A549 (cell line): Measurements from ENCODE around the gene KCNQ5. TPM values are rescaled to one million over a fixed set of nuclear protein-coding genes. Genes with fewer than 3 reads are reported as not detected.

Experiments used
- ATAC-seq, 2 experiments: fragments of 200-7000 bp in 1 of 2; fragments of >200 bp in 1 of 2; cut with Nextera tagmentation in 1 of 2; cut with Tn5 transposase in 1 of 2; 3 replicates each; pipeline versions ENCODE4 v1.8.0 to v1.9.1; 2018 to 2020; ENCODE audit warnings: mild to moderate bottlenecking in 1 of 2, moderate library complexity in 1 of 2
- CTCF ChIA-PET: fragments of 300-600 bp; sonication (Branson Sonifier 250); formaldehyde crosslinking; extraction: SDS; loops from one replicate; lab custom pipeline; 2021; ENCODE audit warnings: antibody characterized with exemption, inconsistent platforms; lab: Yijun Ruan, JAX
- POLR2A ChIA-PET: fragments of 350-600 bp; formaldehyde crosslinking; extraction: SDS; loops from one replicate; lab custom pipeline; 2021; ENCODE audit warnings: antibody characterized with exemption, inconsistent platforms; lab: Yijun Ruan, JAX
- DNase-seq, 2 experiments: peaks; one replicate each; pipeline versions ENCODE4 v3.0.0 to v3.0.0-alpha.2; 2011 to 2016; ENCODE audit warnings: low read depth in 1 of 2, low spot score in 1 of 2
- FAIRE-seq: peaks from 2 replicates; lab custom pipeline; 2011; peaks lifted over from hg19 to GRCh38; lab: Jason Lieb, UNC
- H3K27ac ChIP-seq, 2 experiments: fragments of >200 bp; sonication (Bioruptor Twin); formaldehyde crosslinking; 3 replicates each; pipeline ENCODE4 v1.5.1; 2016 to 2017
- H3K4me1 ChIP-seq: fragments of >200 bp; sonication (Bioruptor Twin); formaldehyde crosslinking; 3 replicates; pipeline ENCODE4 v1.6.1; 2016
- H3K4me2 ChIP-seq: fragments of >200 bp; sonication (Bioruptor Twin); formaldehyde crosslinking; 3 replicates; pipeline ENCODE4 v1.6.1; 2016
- H3K4me3 ChIP-seq: fragments of >200 bp; sonication (Bioruptor Twin); formaldehyde crosslinking; 3 replicates; pipeline ENCODE4 v1.5.1; 2016
- H3K9me3 ChIP-seq: fragments of >200 bp; sonication (Bioruptor Twin); formaldehyde crosslinking; 3 replicates; pipeline ENCODE4 v1.6.1; 2016
- BHLHE40 ChIP-seq: IDR thresholded peaks from 2 replicates; pipeline ENCODE4 v1.6.1; 2012; ENCODE audit warnings: low read depth, low read length, inconsistent platforms
- CBX2 ChIP-seq: fragments of 200-600 bp; sonication (generic); IDR thresholded peaks from 2 replicates; pipeline ENCODE4 v1.6.1; 2016; ENCODE audit warnings: low read depth, mild to moderate bottlenecking, borderline replicate concordance
- CHD2 ChIP-seq: fragments of 150-350 bp; IDR thresholded peaks from 2 replicates; pipeline ENCODE4 v1.6.1; 2014; ENCODE audit warnings: low read length; ENCODE audit not compliant: partially characterized antibody
- CHD4 ChIP-seq: fragments of 200-600 bp; sonication (generic); IDR thresholded peaks from 2 replicates; pipeline ENCODE4 v1.6.1; 2016; ENCODE audit warnings: antibody characterized with exemption, mild to moderate bottlenecking, borderline replicate concordance
- ESRRA ChIP-seq: fragments of 150-350 bp; IDR thresholded peaks from 2 replicates; pipeline ENCODE4 v1.6.1; 2014; ENCODE audit warnings: mild to moderate bottlenecking, low read length, borderline replicate concordance
- FOSB ChIP-seq: fragments of 250-450 bp; sonication (Bioruptor Pico); IDR thresholded peaks from 2 replicates; pipeline ENCODE4 v1.5.0; 2020; ENCODE audit warnings: mild to moderate bottlenecking, moderate library complexity
- HDAC2 ChIP-seq: fragments of 200-600 bp; sonication (generic); IDR thresholded peaks from 2 replicates; pipeline ENCODE4 v1.6.1; 2016
- HEYL ChIP-seq: fragments of 250-450 bp; sonication (Bioruptor Pico); IDR thresholded peaks from 2 replicates; pipeline ENCODE4 v1.8.0; 2021; ENCODE audit warnings: mild to moderate bottlenecking, moderate library complexity
- KDM5A ChIP-seq: fragments of 200-600 bp; sonication (generic); IDR thresholded peaks from 2 replicates; pipeline ENCODE4 v1.6.1; 2016; ENCODE audit warnings: antibody characterized with exemption, mild to moderate bottlenecking
- MAZ ChIP-seq: fragments of 150-350 bp; IDR thresholded peaks from 2 replicates; pipeline ENCODE4 v1.6.1; 2014; ENCODE audit warnings: antibody characterized with exemption, low read depth, low read length, borderline replicate concordance
- POLR2AphosphoS2 ChIP-seq: conservative IDR thresholded peaks from 2 replicates; pipeline ENCODE4 v1.6.1; 2012; ENCODE audit warnings: low read length, improper control_type of control experiment, inconsistent platforms
- RCOR1 ChIP-seq: fragments of 150-350 bp; IDR thresholded peaks from 2 replicates; pipeline ENCODE4 v1.6.1; 2014; ENCODE audit warnings: antibody characterized with exemption, low read length, low read depth
- ZNF302 ChIP-seq: fragments of 250-450 bp; sonication (Bioruptor Pico); IDR thresholded peaks from 2 replicates; pipeline ENCODE4 v1.9.0; 2021; ENCODE audit warnings: inconsistent platforms, mild to moderate bottlenecking, moderate library complexity
- WGBS: methylation state at CpG from one replicate; pipeline ENCODE4 v1.1.6; 2017; ENCODE audit errors: missing lambda C conversion rate; 5-methylcytosine and 5-hydroxymethylcytosine counted together
- polyA plus RNA-seq, 4 experiments: library from polyadenylated mRNA; depleted of rRNA in 3 of 4; stranded (reverse); fragments of >200 nt; fragmentation: RNase III in 1 of 4; extraction: RNeasy Plus Mini Kit Qiagen cat#74134 plus additional on column Dnase treatment in 1 of 4; gene quantifications; 2 replicates in 3 of 4; 3 replicates in 1 of 4; pipeline ENCODE4 v1.2.3, GENCODE V29; 2011 to 2017
- TF ChIP-seq, protein P1 (sequence below): IDR thresholded peaks from 2 replicates; pipeline ENCODE4 v1.6.1; 2012; ENCODE audit warnings: low read depth, borderline replicate concordance
- TF ChIP-seq, protein P2 (sequence below): fragments of >200 bp; sonication (Bioruptor Twin); formaldehyde crosslinking; IDR thresholded peaks from 2 replicates; pipeline ENCODE4 v1.6.1; 2016
- TF ChIP-seq, protein P3 (sequence below): fragments of 150-350 bp; IDR thresholded peaks from 2 replicates; pipeline ENCODE4 v1.6.1; 2014; ENCODE audit warnings: low read depth, mild to moderate bottlenecking, low read length
- TF ChIP-seq, protein P4 (sequence below): fragments of 250-450 bp; sonication (Bioruptor Pico); IDR thresholded peaks from 2 replicates; pipeline ENCODE4 v1.5.0; 2020; ENCODE audit warnings: low read depth, mild to moderate bottlenecking, moderate library complexity
- TF ChIP-seq, protein P5 (sequence below): fragments of 450-650 bp; IDR thresholded peaks from 2 replicates; pipeline ENCODE4 v1.6.1; 2014; ENCODE audit warnings: antibody characterized with exemption
- TF ChIP-seq, protein P6 (sequence below): fragments of 250-450 bp; sonication (Bioruptor Pico); IDR thresholded peaks from 2 replicates; pipeline ENCODE4 v1.5.0; 2021; ENCODE audit warnings: mild to moderate bottlenecking, moderate library complexity, borderline replicate concordance
- TF ChIP-seq, protein P7 (sequence below): IDR thresholded peaks from 2 replicates; pipeline ENCODE4 v1.6.1; 2012

Gene KCNQ5
- polyA plus RNA-seq, 2 of the 4 experiments (the other 2 are of a cell fraction) = 1.2 to 1.3 TPM

DNA sequence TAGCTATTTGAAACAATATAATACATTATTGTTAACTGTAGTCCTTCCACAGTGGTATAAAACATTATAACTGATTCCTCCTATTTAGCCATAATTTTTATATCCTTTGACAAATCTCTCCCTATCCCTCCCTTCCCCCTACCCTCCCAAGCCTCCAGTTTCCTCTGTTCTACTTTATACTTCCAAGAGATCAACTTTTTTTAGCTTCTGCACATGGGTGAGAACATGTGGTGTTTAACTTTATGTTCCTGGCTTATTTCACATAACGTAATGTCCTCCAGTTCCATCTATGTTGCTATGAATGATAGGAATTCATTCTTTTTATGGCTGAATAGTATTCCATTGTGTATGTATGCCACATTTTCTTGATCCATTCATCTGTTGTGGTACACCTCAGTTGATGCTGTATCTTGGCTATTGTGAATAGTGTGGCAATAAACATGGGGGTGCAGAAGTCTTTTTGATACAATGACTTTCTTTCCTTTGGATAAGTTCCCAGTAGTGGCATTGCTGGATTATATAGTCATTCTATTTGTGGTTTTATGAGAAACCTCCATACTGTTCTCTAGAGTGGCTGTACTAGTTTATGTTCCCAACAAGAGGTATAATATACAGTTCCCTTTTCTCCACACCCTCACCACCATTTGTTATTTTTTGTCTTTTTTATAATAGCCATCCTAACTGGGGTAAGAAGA lies 205.0 kb downstream of the KCNQ5 start:
- Histone ChIP-seq H3K4me1 (no peaks in the 10 kb centered on the region), H3K27ac (no peak overlapping the region), H3K4me3 (no peak overlapping the region), H3K4me2 (no peak overlapping the region), H3K9me3 (no peaks in the 10 kb centered on the region)
- no peak for DNase-seq
- ATAC-seq = no peak
- ChIA-PET POLR2A (no interaction called here), CTCF (interaction anchor here (0.9 to 1.0 kb wide), 2 partner anchors 48 to 303 kb away, joined by 3 to 5 read pairs; no protein-coding TSS in a partner anchor)
- WGBS = 48% methylated on average over 1 of the region's 1 CpG
- no peak for FAIRE-seq
- TF ChIP-seq ESRRA = no peak
- TF ChIP-seq, protein P1, sequence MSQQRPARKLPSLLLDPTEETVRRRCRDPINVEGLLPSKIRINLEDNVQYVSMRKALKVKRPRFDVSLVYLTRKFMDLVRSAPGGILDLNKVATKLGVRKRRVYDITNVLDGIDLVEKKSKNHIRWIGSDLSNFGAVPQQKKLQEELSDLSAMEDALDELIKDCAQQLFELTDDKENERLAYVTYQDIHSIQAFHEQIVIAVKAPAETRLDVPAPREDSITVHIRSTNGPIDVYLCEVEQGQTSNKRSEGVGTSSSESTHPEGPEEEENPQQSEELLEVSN = no peak
- no peak for TF ChIP-seq ZNF302 (CRISPR knock-in tag)
- TF ChIP-seq CHD2 = no peak
- TF ChIP-seq, protein P2, sequence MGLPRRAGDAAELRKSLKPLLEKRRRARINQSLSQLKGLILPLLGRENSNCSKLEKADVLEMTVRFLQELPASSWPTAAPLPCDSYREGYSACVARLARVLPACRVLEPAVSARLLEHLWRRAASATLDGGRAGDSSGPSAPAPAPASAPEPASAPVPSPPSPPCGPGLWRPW = no peak
- TF ChIP-seq MAZ = no peak
- TF ChIP-seq FOSB = no peak
- TF ChIP-seq KDM5A = no peak
- no peak for TF ChIP-seq HEYL (CRISPR knock-in tag)
- TF ChIP-seq, protein P3, sequence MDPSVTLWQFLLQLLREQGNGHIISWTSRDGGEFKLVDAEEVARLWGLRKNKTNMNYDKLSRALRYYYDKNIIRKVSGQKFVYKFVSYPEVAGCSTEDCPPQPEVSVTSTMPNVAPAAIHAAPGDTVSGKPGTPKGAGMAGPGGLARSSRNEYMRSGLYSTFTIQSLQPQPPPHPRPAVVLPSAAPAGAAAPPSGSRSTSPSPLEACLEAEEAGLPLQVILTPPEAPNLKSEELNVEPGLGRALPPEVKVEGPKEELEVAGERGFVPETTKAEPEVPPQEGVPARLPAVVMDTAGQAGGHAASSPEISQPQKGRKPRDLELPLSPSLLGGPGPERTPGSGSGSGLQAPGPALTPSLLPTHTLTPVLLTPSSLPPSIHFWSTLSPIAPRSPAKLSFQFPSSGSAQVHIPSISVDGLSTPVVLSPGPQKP = no peak
- TF ChIP-seq HDAC2 = no peak
- TF ChIP-seq, protein P4, sequence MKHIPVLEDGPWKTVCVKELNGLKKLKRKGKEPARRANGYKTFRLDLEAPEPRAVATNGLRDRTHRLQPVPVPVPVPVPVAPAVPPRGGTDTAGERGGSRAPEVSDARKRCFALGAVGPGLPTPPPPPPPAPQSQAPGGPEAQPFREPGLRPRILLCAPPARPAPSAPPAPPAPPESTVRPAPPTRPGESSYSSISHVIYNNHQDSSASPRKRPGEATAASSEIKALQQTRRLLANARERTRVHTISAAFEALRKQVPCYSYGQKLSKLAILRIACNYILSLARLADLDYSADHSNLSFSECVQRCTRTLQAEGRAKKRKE = no peak
- TF ChIP-seq CHD4 = no peak
- TF ChIP-seq POLR2AphosphoS2 = no peak
- no peak for TF ChIP-seq CBX2
- TF ChIP-seq, protein P5, sequence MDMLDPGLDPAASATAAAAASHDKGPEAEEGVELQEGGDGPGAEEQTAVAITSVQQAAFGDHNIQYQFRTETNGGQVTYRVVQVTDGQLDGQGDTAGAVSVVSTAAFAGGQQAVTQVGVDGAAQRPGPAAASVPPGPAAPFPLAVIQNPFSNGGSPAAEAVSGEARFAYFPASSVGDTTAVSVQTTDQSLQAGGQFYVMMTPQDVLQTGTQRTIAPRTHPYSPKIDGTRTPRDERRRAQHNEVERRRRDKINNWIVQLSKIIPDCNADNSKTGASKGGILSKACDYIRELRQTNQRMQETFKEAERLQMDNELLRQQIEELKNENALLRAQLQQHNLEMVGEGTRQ = no peak
- TF ChIP-seq, protein P6, sequence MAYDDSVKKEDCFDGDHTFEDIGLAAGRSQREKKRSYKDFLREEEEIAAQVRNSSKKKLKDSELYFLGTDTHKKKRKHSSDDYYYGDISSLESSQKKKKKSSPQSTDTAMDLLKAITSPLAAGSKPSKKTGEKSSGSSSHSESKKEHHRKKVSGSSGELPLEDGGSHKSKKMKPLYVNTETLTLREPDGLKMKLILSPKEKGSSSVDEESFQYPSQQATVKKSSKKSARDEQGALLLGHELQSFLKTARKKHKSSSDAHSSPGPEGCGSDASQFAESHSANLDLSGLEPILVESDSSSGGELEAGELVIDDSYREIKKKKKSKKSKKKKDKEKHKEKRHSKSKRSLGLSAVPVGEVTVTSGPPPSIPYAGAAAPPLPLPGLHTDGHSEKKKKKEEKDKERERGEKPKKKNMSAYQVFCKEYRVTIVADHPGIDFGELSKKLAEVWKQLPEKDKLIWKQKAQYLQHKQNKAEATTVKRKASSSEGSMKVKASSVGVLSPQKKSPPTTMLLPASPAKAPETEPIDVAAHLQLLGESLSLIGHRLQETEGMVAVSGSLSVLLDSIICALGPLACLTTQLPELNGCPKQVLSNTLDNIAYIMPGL = no peak
- no peak for TF ChIP-seq RCOR1
- no peak for TF ChIP-seq BHLHE40

DNA sequence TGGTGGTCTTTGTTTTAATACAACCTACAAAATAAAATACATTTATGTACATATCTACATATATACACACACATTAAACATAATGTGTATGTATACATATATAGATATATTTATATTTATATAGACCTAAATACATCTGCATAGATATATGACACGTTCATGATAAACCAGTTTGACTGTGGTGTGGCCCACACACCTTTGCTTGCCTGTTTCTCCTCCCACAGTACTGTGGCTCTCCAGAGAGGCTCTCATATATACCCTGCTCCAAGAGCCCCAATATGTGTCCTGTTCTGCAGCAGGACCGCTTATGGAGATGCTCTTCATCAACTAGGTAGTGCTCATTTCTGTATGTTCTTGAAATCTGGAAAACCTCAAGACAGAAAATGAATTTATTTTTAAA lies 207.0 kb downstream of the KCNQ5 start:
- POLR2A ChIA-PET = no interaction called here
- WGBS = 29% methylated on average over 2 of the region's 2 CpGs
- no peak for FAIRE-seq

More for the DNA sequence above, 207.0 kb downstream of the KCNQ5 start:
- CTCF ChIA-PET = no interaction called here
- ATAC-seq = no peak
- no peak for DNase-seq
- Histone ChIP-seq H3K9me3 (no peaks in the 10 kb centered on the region), H3K27ac (no peak overlapping the region), H3K4me1 (no peaks in the 10 kb centered on the region), H3K4me3 (no peak overlapping the region), H3K4me2 (no peak overlapping the region)
- TF ChIP-seq, protein P7, sequence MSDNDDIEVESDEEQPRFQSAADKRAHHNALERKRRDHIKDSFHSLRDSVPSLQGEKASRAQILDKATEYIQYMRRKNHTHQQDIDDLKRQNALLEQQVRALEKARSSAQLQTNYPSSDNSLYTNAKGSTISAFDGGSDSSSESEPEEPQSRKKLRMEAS = no peak
- TF ChIP-seq CBX2 = no peak
